Measurements from ENCODE around the gene TENT5C. TPM values are rescaled to one million over a fixed set of nuclear protein-coding genes. Genes with fewer than 3 reads are reported as not detected.

Gene TENT5C
- total RNA-seq, 1 experiment from 2014 or later = 19.8 TPM

DNA sequence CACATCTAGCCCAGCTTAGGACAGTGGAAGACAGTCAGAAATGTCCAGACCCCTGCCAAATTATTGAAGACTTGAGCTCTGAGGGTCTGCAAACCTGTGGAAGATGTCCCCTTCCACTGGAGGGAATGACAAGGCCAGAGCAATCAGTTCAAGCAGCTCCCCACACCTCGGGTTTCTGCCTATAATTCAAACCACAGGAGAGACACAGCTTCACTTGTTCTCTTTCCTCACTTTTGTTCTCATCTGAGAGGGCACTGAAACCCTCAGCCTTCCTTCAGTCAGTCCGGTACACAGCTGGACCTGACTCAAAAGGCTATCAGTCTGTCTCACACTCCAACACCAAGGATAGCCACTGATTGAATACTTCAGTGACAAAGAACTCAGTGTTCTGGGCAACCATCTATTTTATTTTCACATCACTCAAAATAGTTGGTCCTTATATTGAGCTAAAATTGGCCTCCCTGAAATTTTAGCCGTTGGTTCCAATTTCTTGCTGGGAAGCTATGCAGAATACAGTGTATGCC is 70.1 kb downstream of the TENT5C start:
- no peak for DNase-seq
- Histone ChIP-seq H3K36me3 (ENCODE audit: control insufficient read depth, insufficient read depth, low read length) (no peaks in the 10 kb centered on the region), H3K4me3 (ENCODE audit: low read depth, low read length) (no peak overlapping the region), H3K9me3 (no peaks in the 10 kb centered on the region), H3K27me3 (replicated peaks; ENCODE audit: control insufficient read depth, insufficient read depth, low read length) (no peaks in the 10 kb centered on the region), H3K4me1 (peaks cover 40% of the 10 kb centered on the region)
- H3K9me3 Mint-ChIP-seq (ENCODE audit: unreplicated experiment) = no peaks in the 10 kb centered on the region
- BruUV-seq (replicated peaks) = no TSS peak
- TF ChIP-seq, protein P1, sequence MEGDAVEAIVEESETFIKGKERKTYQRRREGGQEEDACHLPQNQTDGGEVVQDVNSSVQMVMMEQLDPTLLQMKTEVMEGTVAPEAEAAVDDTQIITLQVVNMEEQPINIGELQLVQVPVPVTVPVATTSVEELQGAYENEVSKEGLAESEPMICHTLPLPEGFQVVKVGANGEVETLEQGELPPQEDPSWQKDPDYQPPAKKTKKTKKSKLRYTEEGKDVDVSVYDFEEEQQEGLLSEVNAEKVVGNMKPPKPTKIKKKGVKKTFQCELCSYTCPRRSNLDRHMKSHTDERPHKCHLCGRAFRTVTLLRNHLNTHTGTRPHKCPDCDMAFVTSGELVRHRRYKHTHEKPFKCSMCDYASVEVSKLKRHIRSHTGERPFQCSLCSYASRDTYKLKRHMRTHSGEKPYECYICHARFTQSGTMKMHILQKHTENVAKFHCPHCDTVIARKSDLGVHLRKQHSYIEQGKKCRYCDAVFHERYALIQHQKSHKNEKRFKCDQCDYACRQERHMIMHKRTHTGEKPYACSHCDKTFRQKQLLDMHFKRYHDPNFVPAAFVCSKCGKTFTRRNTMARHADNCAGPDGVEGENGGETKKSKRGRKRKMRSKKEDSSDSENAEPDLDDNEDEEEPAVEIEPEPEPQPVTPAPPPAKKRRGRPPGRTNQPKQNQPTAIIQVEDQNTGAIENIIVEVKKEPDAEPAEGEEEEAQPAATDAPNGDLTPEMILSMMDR (IDR thresholded peaks at IDR 0.05; ENCODE audit: insufficient read depth in 1 of 2, low read depth in 1 of 2, low read length in 1 of 2, severe bottlenecking in 1 of 2, unreplicated experiment in 1 of 2) = no peak
- peak overlapping the region; percentile 83 for H3K27ac Mint-ChIP-seq (ENCODE audit: unreplicated experiment)
- peaks cover 18% of the 10 kb centered on the region for H3K4me1 Mint-ChIP-seq (ENCODE audit: low read depth, unreplicated experiment)
- intact Hi-C loops (cut with micrococcal nuclease; ENCODE audit: unreplicated experiment) = loop anchor here (1.0 to 5.0 kb wide), 4 partner anchors 38 to 139 kb away; no protein-coding TSS in a partner anchor
- no peak overlapping the region for H3K4me3 Mint-ChIP-seq (ENCODE audit: unreplicated experiment)
- H3K36me3 Mint-ChIP-seq (ENCODE audit: insufficient read depth, unreplicated experiment) = peaks cover 4% of the 10 kb centered on the region
- ChIA-PET CTCF (interaction anchor here (0.9 kb wide), 1 partner anchor 79 kb away, joined by 4 read pairs; no protein-coding TSS in a partner anchor), POLR2A (no interaction called here)
- H3K27me3 Mint-ChIP-seq (ENCODE audit: insufficient read depth, unreplicated experiment) = no peaks in the 10 kb centered on the region

DNA sequence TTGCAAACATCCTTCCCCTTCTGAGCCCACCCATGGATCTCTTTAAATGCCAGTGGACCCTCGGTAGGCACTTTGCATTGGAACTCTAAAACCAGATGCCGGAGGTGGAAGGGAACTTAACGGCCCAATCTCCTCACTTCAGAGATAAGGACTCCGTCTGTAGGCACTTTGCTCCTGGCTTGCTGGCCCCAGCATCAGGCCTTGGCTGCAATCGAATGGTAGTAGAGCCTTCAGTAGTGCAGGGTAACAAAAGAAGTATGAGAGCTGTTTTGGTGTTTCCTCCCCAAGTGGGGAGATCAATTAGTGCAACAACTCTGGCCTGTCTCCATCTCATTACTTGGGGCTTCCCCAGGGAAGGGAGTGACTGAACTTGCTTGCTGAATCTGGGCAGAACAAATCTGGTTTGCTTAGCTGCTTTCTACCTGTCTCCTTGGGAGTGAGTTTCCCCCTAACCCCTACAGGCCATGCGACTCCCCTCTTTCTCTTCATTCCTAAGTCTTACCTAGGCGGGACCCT is 70.8 kb downstream of the TENT5C start:
- Mint-ChIP-seq H3K9me3 (ENCODE audit: unreplicated experiment) (no peaks in the 10 kb centered on the region), H3K36me3 (ENCODE audit: insufficient read depth, unreplicated experiment) (peaks cover 4% of the 10 kb centered on the region), H3K27me3 (ENCODE audit: insufficient read depth, unreplicated experiment) (no peaks in the 10 kb centered on the region), H3K4me3 (ENCODE audit: unreplicated experiment) (no peak overlapping the region), H3K27ac (ENCODE audit: unreplicated experiment) (peak overlapping the region; percentile 83), H3K4me1 (ENCODE audit: low read depth, unreplicated experiment) (peaks cover 18% of the 10 kb centered on the region)
- intact Hi-C loops (cut with micrococcal nuclease; ENCODE audit: unreplicated experiment) = loop anchor here (5.0 kb wide), 1 partner anchor 139 kb away; no protein-coding TSS in a partner anchor
- no peak overlapping the region for H3K4me3 ChIP-seq (ENCODE audit: low read depth, low read length)
- H3K36me3 ChIP-seq (ENCODE audit: control insufficient read depth, insufficient read depth, low read length) = no peaks in the 10 kb centered on the region
- CTCF ChIA-PET = interaction anchor here (0.9 kb wide), 1 partner anchor 78 kb away, joined by 4 read pairs; no protein-coding TSS in a partner anchor
- H3K4me1 ChIP-seq = peaks cover 36% of the 10 kb centered on the region
- DNase-seq = no peak
- no peaks in the 10 kb centered on the region for H3K9me3 ChIP-seq
- no TSS peak for BruUV-seq (replicated peaks)
- TF ChIP-seq, protein P1 (IDR thresholded peaks at IDR 0.05; ENCODE audit: insufficient read depth in 1 of 2, low read depth in 1 of 2, low read length in 1 of 2, severe bottlenecking in 1 of 2, unreplicated experiment in 1 of 2) = no peak
- no peaks in the 10 kb centered on the region for H3K27me3 ChIP-seq (replicated peaks; ENCODE audit: control insufficient read depth, insufficient read depth, low read length)
- POLR2A ChIA-PET = no interaction called here

Other genes with a start within 250 kb of the TENT5C start
- 19.2 and 21.0 TPM in 2 replicates for gene MAN1A2, start 238.6 kb upstream of the TENT5C start, total RNA-seq (2022)

Data from Caco-2 (cell line).